HepG2 (cell line): Measurements from ENCODE around the gene FARSB. TPM values are rescaled to one million over a fixed set of nuclear protein-coding genes. Genes with fewer than 3 reads are reported as not detected.

Source experiments
- ADNP ChIP-seq: sonication (generic); formaldehyde crosslinking; IDR thresholded peaks from 2 replicates; pipeline ENCODE4 v1.4.0; 2020; ENCODE audit warnings: missing genetic modification reagents
- HIVEP1 ChIP-seq: sonication (generic); formaldehyde crosslinking; IDR thresholded peaks from 2 replicates; pipeline ENCODE4 v1.4.0; 2020; ENCODE audit warnings: mild to moderate bottlenecking, missing genetic modification reagents
- JARID2 ChIP-seq: sonication (generic); formaldehyde crosslinking; IDR thresholded peaks from 2 replicates; pipeline ENCODE4 v1.8.1; 2023; ENCODE audit warnings: missing genetic modification reagents, inconsistent platforms; ENCODE audit not compliant: insufficient replicate concordance
- JUND ChIP-seq: sonication (generic); formaldehyde crosslinking; IDR thresholded peaks from 2 replicates; pipeline ENCODE4 v1.8.0; 2022; ENCODE audit warnings: mild to moderate bottlenecking, missing genetic modification reagents
- MEF2D ChIP-seq: sonication (generic); formaldehyde crosslinking; IDR thresholded peaks from 2 replicates; pipeline ENCODE4 v1.5.1; 2020; ENCODE audit warnings: mild to moderate bottlenecking, missing genetic modification reagents
- NRL ChIP-seq: sonication (generic); formaldehyde crosslinking; IDR thresholded peaks from 2 replicates; pipeline ENCODE4 v1.5.0; 2020; ENCODE audit warnings: missing genetic modification reagents, mild to moderate bottlenecking, moderate library complexity, borderline replicate concordance
- SMAD1 ChIP-seq: sonication (generic); formaldehyde crosslinking; IDR thresholded peaks from 2 replicates; pipeline ENCODE4 v1.4.0; 2020; ENCODE audit warnings: missing genetic modification reagents, low read depth, mild to moderate bottlenecking, borderline replicate concordance
- ZNF501 ChIP-seq: sonication (generic); formaldehyde crosslinking; IDR thresholded peaks from 2 replicates; pipeline ENCODE4 v1.5.1; 2020; ENCODE audit warnings: mild to moderate bottlenecking, moderate library complexity, missing genetic modification reagents
- ZNF598 ChIP-seq: sonication (generic); formaldehyde crosslinking; IDR thresholded peaks from 2 replicates; pipeline ENCODE4 v1.5.1; 2020; ENCODE audit warnings: mild to moderate bottlenecking, missing genetic modification reagents, borderline replicate concordance
- ZNF616 ChIP-seq: sonication (generic); formaldehyde crosslinking; IDR thresholded peaks from 2 replicates; pipeline ENCODE4 v1.5.0; 2020; ENCODE audit warnings: low read depth, mild to moderate bottlenecking, missing genetic modification reagents
- ZNF775 ChIP-seq: sonication (generic); formaldehyde crosslinking; IDR thresholded peaks from 2 replicates; pipeline ENCODE4 v1.4.0; 2020; ENCODE audit warnings: missing genetic modification reagents, mild to moderate bottlenecking, moderate library complexity, borderline replicate concordance
- ZNF878 ChIP-seq: sonication (generic); formaldehyde crosslinking; IDR thresholded peaks from 2 replicates; pipeline ENCODE4 v1.8.1; 2023; ENCODE audit warnings: mild to moderate bottlenecking, missing genetic modification reagents, moderate library complexity
- polyA plus RNA-seq, 8 experiments: library from polyadenylated mRNA; depleted of rRNA in 3 of 8; stranded (reverse) in 7 of 8; unstranded in 1 of 8; fragments of >200 nt; fragmentation: Illumina TruSeq in 4 of 8; extraction: Trizol in 4 of 8; gene quantifications; 2 replicates each; pipeline versions ENCODE4 v1.2.1 to v1.2.3, GENCODE V29; 2011 to 2016; ENCODE audit warnings: low read depth in 4 of 8, missing spikeins in 1 of 8, mixed read lengths in 1 of 8; ENCODE audit not compliant: insufficient read depth in 1 of 8
- total RNA-seq, 5 experiments: library from RNA; depleted of rRNA; stranded (reverse); fragments of >200 nt; fragmentation: Illumina TruSeq; extraction: Trizol; gene quantifications; 2 replicates each; pipeline ENCODE4 v1.2.3, GENCODE V29; 2016; ENCODE audit warnings: low read depth in 1 of 5
- TF ChIP-seq, protein P1 (sequence below): sonication (generic); formaldehyde crosslinking; IDR thresholded peaks from 2 replicates; pipeline ENCODE4 v1.4.0; 2020; ENCODE audit warnings: mild to moderate bottlenecking, low read depth, missing genetic modification reagents
- TF ChIP-seq, protein P2 (sequence below): sonication (generic); formaldehyde crosslinking; IDR thresholded peaks from 2 replicates; pipeline ENCODE4 v1.8.0; 2022; ENCODE audit warnings: mild to moderate bottlenecking, missing genetic modification reagents, moderate library complexity
- TF ChIP-seq, protein P3 (sequence below): sonication (generic); formaldehyde crosslinking; IDR thresholded peaks from 2 replicates; pipeline ENCODE4 v1.8.0; 2022; ENCODE audit warnings: missing genetic modification reagents, mild to moderate bottlenecking, borderline replicate concordance
- TF ChIP-seq, protein P4 (sequence below): sonication (generic); formaldehyde crosslinking; IDR thresholded peaks from 2 replicates; pipeline ENCODE4 v1.4.0; 2020; ENCODE audit warnings: missing genetic modification reagents
- TF ChIP-seq, protein P5 (sequence below): sonication (generic); formaldehyde crosslinking; IDR thresholded peaks from 2 replicates; pipeline ENCODE4 v1.4.0; 2020; ENCODE audit warnings: missing genetic modification reagents; ENCODE audit errors: not compliant biosample characterization
- TF ChIP-seq, protein P6 (sequence below): conservative IDR thresholded peaks from 2 replicates; pipeline ENCODE4 v1.6.1; 2018; ENCODE audit warnings: missing genetic modification reagents
- TF ChIP-seq, protein P7 (sequence below): sonication (generic); formaldehyde crosslinking; IDR thresholded peaks from 2 replicates; pipeline ENCODE4 v1.5.0; 2020; ENCODE audit warnings: missing genetic modification reagents, mild to moderate bottlenecking, borderline replicate concordance
- TF ChIP-seq, protein P8 (sequence below): sonication (generic); formaldehyde crosslinking; conservative IDR thresholded peaks from 2 replicates; pipeline ENCODE4 v1.8.0; 2022; ENCODE audit warnings: low read depth, missing genetic modification reagents

The FARSB gene
- total and polyA plus RNA-seq, 2 of the 13 experiments (the other 11 are each of a cell fraction or from before 2014, with no cell fraction given), result 23.3 to 45.9 TPM

DNA sequence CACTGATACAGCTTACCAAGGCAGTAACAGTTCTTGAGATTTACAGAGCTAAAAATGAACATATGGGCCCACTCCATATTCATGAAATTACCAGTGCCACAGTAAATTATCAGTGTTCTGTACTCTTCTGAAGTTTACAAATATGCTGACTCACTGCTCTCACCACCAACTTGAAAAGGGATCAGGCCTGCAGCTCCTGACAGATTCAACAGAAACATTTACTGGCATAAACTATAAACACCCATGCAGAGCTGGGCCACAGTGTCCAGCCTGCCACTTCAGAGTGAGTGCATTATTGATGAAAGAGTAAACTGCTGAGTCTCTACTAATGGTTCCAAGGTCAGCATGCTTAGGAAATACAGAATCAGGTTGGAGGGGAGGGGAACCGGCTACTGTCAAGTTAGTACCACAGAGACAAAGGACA lies 83.1 kb downstream of the FARSB start (continued):
- no peak for TF ChIP-seq ZNF598 (CRISPR knock-in tag)
- TF ChIP-seq ZNF878 (CRISPR knock-in tag), result no peak
- TF ChIP-seq MEF2D (CRISPR knock-in tag), result no peak; the same call in 1 of the 2 replicates
- TF ChIP-seq, protein P1, sequence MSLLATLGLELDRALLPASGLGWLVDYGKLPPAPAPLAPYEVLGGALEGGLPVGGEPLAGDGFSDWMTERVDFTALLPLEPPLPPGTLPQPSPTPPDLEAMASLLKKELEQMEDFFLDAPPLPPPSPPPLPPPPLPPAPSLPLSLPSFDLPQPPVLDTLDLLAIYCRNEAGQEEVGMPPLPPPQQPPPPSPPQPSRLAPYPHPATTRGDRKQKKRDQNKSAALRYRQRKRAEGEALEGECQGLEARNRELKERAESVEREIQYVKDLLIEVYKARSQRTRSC, result no peak
- TF ChIP-seq JUND, result no peak
- TF ChIP-seq SMAD1 (CRISPR knock-in tag), result no peak
- TF ChIP-seq, protein P2, sequence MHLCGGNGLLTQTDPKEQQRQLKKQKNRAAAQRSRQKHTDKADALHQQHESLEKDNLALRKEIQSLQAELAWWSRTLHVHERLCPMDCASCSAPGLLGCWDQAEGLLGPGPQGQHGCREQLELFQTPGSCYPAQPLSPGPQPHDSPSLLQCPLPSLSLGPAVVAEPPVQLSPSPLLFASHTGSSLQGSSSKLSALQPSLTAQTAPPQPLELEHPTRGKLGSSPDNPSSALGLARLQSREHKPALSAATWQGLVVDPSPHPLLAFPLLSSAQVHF (CRISPR knock-in tag), result no peak
- TF ChIP-seq ADNP (CRISPR knock-in tag), result no peak
- TF ChIP-seq, protein P3, sequence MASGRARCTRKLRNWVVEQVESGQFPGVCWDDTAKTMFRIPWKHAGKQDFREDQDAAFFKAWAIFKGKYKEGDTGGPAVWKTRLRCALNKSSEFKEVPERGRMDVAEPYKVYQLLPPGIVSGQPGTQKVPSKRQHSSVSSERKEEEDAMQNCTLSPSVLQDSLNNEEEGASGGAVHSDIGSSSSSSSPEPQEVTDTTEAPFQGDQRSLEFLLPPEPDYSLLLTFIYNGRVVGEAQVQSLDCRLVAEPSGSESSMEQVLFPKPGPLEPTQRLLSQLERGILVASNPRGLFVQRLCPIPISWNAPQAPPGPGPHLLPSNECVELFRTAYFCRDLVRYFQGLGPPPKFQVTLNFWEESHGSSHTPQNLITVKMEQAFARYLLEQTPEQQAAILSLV, result no peak
- no peak for TF ChIP-seq NRL (CRISPR knock-in tag)
- TF ChIP-seq JARID2, result no peak
- no peak for TF ChIP-seq HIVEP1
- no peak for TF ChIP-seq ZNF775 (CRISPR knock-in tag)
- TF ChIP-seq, protein P4, sequence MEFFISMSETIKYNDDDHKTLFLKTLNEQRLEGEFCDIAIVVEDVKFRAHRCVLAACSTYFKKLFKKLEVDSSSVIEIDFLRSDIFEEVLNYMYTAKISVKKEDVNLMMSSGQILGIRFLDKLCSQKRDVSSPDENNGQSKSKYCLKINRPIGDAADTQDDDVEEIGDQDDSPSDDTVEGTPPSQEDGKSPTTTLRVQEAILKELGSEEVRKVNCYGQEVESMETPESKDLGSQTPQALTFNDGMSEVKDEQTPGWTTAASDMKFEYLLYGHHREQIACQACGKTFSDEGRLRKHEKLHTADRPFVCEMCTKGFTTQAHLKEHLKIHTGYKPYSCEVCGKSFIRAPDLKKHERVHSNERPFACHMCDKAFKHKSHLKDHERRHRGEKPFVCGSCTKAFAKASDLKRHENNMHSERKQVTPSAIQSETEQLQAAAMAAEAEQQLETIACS (CRISPR knock-in tag), result no peak
- TF ChIP-seq, protein P5, sequence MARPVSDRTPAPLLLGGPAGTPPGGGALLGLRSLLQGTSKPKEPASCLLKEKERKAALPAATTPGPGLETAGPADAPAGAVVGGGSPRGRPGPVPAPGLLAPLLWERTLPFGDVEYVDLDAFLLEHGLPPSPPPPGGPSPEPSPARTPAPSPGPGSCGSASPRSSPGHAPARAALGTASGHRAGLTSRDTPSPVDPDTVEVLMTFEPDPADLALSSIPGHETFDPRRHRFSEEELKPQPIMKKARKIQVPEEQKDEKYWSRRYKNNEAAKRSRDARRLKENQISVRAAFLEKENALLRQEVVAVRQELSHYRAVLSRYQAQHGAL (CRISPR knock-in tag), result no peak
- TF ChIP-seq, protein P6, sequence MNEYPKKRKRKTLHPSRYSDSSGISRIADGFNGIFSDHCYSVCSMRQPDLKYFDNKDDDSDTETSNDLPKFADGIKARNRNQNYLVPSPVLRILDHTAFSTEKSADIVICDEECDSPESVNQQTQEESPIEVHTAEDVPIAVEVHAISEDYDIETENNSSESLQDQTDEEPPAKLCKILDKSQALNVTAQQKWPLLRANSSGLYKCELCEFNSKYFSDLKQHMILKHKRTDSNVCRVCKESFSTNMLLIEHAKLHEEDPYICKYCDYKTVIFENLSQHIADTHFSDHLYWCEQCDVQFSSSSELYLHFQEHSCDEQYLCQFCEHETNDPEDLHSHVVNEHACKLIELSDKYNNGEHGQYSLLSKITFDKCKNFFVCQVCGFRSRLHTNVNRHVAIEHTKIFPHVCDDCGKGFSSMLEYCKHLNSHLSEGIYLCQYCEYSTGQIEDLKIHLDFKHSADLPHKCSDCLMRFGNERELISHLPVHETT (CRISPR knock-in tag), result no peak
- no peak for TF ChIP-seq ZNF616 (CRISPR knock-in tag)
- TF ChIP-seq ZNF501 (CRISPR knock-in tag), result 0 out of 2 replicates have a peak, but pooled peaks have one; percentile 28
- TF ChIP-seq, protein P7, sequence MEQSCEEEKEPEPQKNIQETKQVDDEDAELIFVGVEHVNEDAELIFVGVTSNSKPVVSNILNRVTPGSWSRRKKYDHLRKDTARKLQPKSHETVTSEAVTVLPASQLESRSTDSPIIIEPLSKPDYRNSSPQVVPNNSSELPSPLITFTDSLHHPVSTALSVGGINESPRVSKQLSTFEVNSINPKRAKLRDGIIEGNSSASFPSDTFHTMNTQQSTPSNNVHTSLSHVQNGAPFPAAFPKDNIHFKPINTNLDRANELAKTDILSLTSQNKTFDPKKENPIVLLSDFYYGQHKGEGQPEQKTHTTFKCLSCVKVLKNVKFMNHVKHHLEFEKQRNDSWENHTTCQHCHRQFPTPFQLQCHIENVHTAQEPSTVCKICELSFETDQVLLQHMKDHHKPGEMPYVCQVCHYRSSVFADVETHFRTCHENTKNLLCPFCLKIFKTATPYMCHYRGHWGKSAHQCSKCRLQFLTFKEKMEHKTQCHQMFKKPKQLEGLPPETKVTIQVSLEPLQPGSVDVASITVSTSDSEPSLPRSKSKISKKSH (CRISPR knock-in tag), result no peak
- TF ChIP-seq, protein P8, sequence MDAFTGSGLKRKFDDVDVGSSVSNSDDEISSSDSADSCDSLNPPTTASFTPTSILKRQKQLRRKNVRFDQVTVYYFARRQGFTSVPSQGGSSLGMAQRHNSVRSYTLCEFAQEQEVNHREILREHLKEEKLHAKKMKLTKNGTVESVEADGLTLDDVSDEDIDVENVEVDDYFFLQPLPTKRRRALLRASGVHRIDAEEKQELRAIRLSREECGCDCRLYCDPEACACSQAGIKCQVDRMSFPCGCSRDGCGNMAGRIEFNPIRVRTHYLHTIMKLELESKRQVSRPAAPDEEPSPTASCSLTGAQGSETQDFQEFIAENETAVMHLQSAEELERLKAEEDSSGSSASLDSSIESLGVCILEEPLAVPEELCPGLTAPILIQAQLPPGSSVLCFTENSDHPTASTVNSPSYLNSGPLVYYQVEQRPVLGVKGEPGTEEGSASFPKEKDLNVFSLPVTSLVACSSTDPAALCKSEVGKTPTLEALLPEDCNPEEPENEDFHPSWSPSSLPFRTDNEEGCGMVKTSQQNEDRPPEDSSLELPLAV (CRISPR knock-in tag), result no peak
